Transverse colon (tissue), 4 donors: ENCODE measurements around the gene MEF2A. TPM values are rescaled to one million over a fixed set of nuclear protein-coding genes. Genes with fewer than 3 reads are reported as not detected.

Source experiments
- DNase-seq: peaks from one replicate; pipeline ENCODE4 v3.0.0-alpha.2; 2019
- H3K27ac ChIP-seq, 4 donors: fragments of 200-600 bp; sonication (generic); 2 replicates each; pipeline ENCODE4 v1.5.1; 2016 to 2018; ENCODE audit warnings: inconsistent platforms in 4 of 4
- H3K27me3 ChIP-seq: fragments of 200-600 bp; sonication (generic); 2 replicates; pipeline ENCODE4 v1.5.1; 2017; ENCODE audit warnings: inconsistent platforms
- H3K36me3 ChIP-seq, 4 donors: fragments of 200-600 bp; sonication (generic); 2 replicates each; pipeline ENCODE4 v1.5.1; 2017 to 2019; ENCODE audit warnings: inconsistent platforms in 4 of 4
- H3K4me1 ChIP-seq, 4 donors: fragments of 200-600 bp; sonication (generic); 2 replicates each; pipeline ENCODE4 v1.5.1; 2017 to 2020; ENCODE audit warnings: inconsistent platforms in 4 of 4
- H3K4me3 ChIP-seq, 4 donors: fragments of 200-600 bp; sonication (generic); 1 replicate in 1 of 4; 2 replicates in 3 of 4; pipeline versions ENCODE4 v1.5.1 to v1.6.1; 2017 to 2019; ENCODE audit warnings: inconsistent platforms in 4 of 4
- H3K9me3 ChIP-seq, 2 donors: fragments of 200-600 bp; sonication (generic); 2 replicates each; pipeline ENCODE4 v1.5.1; 2017 to 2019; ENCODE audit warnings: inconsistent platforms in 2 of 2
- CTCF ChIP-seq, 5 experiments: fragments of 200-600 bp in 3 of 5; fragments of 450-650 bp in 2 of 5; sonication (generic) in 3 of 5; IDR thresholded peaks; 1 replicate in 2 of 5; 2 replicates in 3 of 5; pipeline ENCODE4 v1.5.1; 2016 to 2017; ENCODE audit warnings: antibody characterized with exemption in 5 of 5, inconsistent platforms in 3 of 5, mild to moderate bottlenecking in 2 of 5, moderate library complexity in 1 of 5
- EP300 ChIP-seq: sonication (generic); formaldehyde crosslinking; IDR thresholded peaks from one replicate; pipeline ENCODE4 v1.6.1; 2017; ENCODE audit warnings: antibody characterized with exemption, low read depth
- POLR2A ChIP-seq: fragments of 450-650 bp; IDR thresholded peaks from one replicate; pipeline ENCODE4 v1.6.1; 2016; ENCODE audit warnings: antibody characterized with exemption, mild to moderate bottlenecking, moderate library complexity
- POLR2AphosphoS5 ChIP-seq, 3 donors: sonication (generic); formaldehyde crosslinking; IDR thresholded peaks; one replicate each; pipeline ENCODE4 v1.6.1; 2016; ENCODE audit warnings: antibody characterized with exemption in 3 of 3
- WGBS, 2 donors: methylation state at CpG; one replicate each; pipeline ENCODE4 v1.1.5; 2018; ENCODE audit warnings: low coverage in 1 of 2; 5-methylcytosine and 5-hydroxymethylcytosine counted together
- in situ Hi-C, 4 donors: fragments of 200-750 bp; cut with MboI; loops; one replicate each; pipeline versions ENCODE4 v1.15.0 to v1.15.1; 2017; ENCODE audit warnings: low sequenced_read_pairs in 3 of 4, low pct_ligation_motif_present in 1 of 4, low pct_unique_long_range_greater_than_20kb in 1 of 4
- intact Hi-C: fragments of 100-400 bp; cut with DNase I; formaldehyde crosslinking; loops from one replicate; pipeline ENCODE4 v1.15.1; 2023; ENCODE audit warnings: low total_unique reads
- small RNA-seq, 4 donors: library from RNA; depleted of rRNA; stranded (forward); fragments of <200 nt; gene quantifications; one replicate each; pipeline ENCODE3, GENCODE V24; 2016
- total RNA-seq, 4 donors: library from RNA; depleted of rRNA; stranded (reverse); fragments of >200 nt; gene quantifications; one replicate each; pipeline ENCODE4 v1.1.0, GENCODE V29; 2016

Gene MEF2A
- total RNA-seq, 4 donors from 2014 or later, result 37.4 to 62.5 (median 51.8) TPM

- 80 to 85% methylated on average over 3 of the region's 3 CpGs for WGBS, 2 donors
- Histone ChIP-seq H3K36me3 (no peaks in the 10 kb centered on the region), H3K4me1 (no peaks in the 10 kb centered on the region), H3K9me3 (no peaks in the 10 kb centered on the region), H3K27me3 (no peaks in the 10 kb centered on the region), H3K27ac (no peak overlapping the region), H3K4me3 (no peak overlapping the region)
- intact Hi-C loops (no loop called here), in situ Hi-C loops (no loop called here)
- DNase-seq, result no peak
- TF ChIP-seq POLR2AphosphoS5 (IDR thresholded peaks at IDR 0.05), result no peak
- no peak for TF ChIP-seq CTCF (IDR thresholded peaks at IDR 0.05)
- TF ChIP-seq POLR2A, result no peak
- no peak for TF ChIP-seq EP300
Observed at GRCh38 chr15:99764522-99764921, 198.7 kb downstream of the MEF2A start.

Small RNA genes within 50 kb of the gene (small RNA-seq; reads per million reads assigned to genes)
- 0 reads per million in 4 donors for gene RF00019

Other genes starting within 250 kb of the MEF2A start
- 10 to 100 TPM in 3 of 4 donors, 1 to 10 TPM in 1; 1.5 to 19.2 (median 15.5) TPM for gene LYSMD4, start 167.5 kb downstream of the MEF2A start, total RNA-seq